Gastroesophageal sphincter (tissue), 3 donors: ENCODE measurements around the gene CCDC92.

ENCODE experiments used
- EP300 ChIP-seq: sonication (generic); formaldehyde crosslinking; IDR thresholded peaks from one replicate; pipeline ENCODE4 v1.6.1; 2017; ENCODE audit warnings: antibody characterized with exemption, mild to moderate bottlenecking
- POLR2AphosphoS5 ChIP-seq: sonication (generic); formaldehyde crosslinking; IDR thresholded peaks from one replicate; pipeline ENCODE4 v1.6.1; 2017; ENCODE audit warnings: antibody characterized with exemption
- TF ChIP-seq, protein P1 (sequence below), 4 experiments: fragments of 200-600 bp in 2 of 4; fragments of 450-650 bp in 2 of 4; sonication (generic) in 1 of 4; IDR thresholded peaks; one replicate each; pipeline ENCODE4 v1.5.1; 2017 to 2019; ENCODE audit warnings: antibody characterized with exemption in 4 of 4, mild to moderate bottlenecking in 2 of 4, moderate library complexity in 2 of 4

DNA sequence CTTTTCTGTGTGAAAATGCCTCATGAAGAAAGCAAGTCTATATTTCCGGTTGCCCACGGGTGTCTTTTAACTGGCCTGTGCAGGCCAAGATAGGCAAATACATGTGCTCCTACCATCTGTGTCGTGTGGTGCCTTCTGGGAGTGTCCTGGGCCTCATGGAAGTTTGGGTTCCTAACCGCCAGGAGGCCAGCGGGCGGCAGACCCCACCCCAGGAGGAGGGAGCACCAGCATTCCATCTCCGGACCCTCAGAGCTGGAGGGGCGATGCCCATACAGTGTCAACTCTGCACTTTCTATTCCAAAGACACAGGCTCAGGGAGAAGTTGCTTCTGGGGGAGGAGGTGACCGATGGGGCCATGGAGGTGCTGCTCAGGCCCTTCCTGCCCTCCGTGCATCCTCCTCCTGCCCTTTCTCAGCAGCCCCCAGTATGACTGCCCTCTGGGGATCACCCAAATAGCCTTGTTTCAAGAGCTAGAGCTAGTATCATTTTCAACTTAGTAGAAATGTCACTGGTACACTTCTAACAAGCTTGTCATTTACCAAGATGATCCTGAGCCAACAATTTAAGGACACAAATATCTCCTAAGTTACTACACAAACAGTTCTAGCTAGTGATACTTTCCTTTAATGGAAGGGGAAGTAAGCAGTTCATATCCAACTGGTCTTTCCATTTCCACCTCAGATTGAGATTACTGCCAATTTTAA, 17.8 kb downstream of the CCDC92 start:
- TF ChIP-seq, protein P1, sequence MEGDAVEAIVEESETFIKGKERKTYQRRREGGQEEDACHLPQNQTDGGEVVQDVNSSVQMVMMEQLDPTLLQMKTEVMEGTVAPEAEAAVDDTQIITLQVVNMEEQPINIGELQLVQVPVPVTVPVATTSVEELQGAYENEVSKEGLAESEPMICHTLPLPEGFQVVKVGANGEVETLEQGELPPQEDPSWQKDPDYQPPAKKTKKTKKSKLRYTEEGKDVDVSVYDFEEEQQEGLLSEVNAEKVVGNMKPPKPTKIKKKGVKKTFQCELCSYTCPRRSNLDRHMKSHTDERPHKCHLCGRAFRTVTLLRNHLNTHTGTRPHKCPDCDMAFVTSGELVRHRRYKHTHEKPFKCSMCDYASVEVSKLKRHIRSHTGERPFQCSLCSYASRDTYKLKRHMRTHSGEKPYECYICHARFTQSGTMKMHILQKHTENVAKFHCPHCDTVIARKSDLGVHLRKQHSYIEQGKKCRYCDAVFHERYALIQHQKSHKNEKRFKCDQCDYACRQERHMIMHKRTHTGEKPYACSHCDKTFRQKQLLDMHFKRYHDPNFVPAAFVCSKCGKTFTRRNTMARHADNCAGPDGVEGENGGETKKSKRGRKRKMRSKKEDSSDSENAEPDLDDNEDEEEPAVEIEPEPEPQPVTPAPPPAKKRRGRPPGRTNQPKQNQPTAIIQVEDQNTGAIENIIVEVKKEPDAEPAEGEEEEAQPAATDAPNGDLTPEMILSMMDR (IDR thresholded peaks at IDR 0.05) = no peak
- TF ChIP-seq EP300 (no peak), POLR2AphosphoS5 (no peak)
